ENCODE data around the gene HSD17B8.

The HSD17B8 gene

DNA sequence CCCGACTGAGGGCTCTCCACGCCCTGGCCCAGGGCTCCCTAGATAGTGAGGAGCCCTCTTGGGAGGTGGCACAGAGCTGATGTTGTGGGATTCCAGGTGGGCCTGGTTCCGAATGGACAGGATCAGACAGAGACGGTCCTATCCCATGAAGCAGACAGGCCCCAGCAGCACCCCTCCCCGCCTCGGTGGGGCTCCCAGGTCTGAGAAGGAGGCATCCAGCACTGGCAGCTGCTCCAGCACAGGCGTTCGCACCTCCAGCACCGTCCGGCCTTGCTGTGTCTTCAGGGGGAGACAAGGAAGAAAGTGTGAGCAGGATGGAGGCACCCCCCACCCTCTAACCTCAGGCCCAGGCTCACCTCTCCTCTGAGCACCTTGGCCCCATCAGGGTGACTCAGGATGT lies 40.9 kb upstream of the HSD17B8 start:
- DNase-seq (ENCODE audit: low read depth), result no peak
- TF ChIP-seq, protein P1, sequence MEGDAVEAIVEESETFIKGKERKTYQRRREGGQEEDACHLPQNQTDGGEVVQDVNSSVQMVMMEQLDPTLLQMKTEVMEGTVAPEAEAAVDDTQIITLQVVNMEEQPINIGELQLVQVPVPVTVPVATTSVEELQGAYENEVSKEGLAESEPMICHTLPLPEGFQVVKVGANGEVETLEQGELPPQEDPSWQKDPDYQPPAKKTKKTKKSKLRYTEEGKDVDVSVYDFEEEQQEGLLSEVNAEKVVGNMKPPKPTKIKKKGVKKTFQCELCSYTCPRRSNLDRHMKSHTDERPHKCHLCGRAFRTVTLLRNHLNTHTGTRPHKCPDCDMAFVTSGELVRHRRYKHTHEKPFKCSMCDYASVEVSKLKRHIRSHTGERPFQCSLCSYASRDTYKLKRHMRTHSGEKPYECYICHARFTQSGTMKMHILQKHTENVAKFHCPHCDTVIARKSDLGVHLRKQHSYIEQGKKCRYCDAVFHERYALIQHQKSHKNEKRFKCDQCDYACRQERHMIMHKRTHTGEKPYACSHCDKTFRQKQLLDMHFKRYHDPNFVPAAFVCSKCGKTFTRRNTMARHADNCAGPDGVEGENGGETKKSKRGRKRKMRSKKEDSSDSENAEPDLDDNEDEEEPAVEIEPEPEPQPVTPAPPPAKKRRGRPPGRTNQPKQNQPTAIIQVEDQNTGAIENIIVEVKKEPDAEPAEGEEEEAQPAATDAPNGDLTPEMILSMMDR (IDR thresholded peaks at IDR 0.05; ENCODE audit: low read length, missing control alignments), result no peak
- no peak overlapping the region for H3K4me3 ChIP-seq (replicated peaks; ENCODE audit: low read depth, low read length)

DNA sequence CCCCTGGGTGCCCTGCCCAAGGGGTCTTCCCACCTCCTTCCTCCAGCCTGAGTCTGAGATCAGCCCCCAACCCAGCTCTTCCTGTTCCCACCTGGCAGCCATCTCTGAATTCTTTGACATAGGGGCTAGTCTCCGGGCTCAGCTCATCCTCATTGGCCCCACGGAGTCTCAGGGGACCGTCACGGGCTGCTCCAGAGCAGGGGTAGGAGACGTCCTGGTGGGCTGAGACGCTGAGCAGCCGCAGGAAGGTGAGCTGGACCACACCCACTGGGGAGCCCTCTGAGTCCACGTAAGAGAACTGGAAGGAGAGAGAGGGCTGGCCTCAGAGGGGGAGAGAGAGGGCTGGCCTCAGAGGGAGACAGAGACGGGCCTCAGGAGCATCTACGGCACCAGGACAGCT lies 40.3 kb upstream of the HSD17B8 start:
- TF ChIP-seq, protein P1 (IDR thresholded peaks at IDR 0.05; ENCODE audit: low read length, missing control alignments), result no peak

DNA sequence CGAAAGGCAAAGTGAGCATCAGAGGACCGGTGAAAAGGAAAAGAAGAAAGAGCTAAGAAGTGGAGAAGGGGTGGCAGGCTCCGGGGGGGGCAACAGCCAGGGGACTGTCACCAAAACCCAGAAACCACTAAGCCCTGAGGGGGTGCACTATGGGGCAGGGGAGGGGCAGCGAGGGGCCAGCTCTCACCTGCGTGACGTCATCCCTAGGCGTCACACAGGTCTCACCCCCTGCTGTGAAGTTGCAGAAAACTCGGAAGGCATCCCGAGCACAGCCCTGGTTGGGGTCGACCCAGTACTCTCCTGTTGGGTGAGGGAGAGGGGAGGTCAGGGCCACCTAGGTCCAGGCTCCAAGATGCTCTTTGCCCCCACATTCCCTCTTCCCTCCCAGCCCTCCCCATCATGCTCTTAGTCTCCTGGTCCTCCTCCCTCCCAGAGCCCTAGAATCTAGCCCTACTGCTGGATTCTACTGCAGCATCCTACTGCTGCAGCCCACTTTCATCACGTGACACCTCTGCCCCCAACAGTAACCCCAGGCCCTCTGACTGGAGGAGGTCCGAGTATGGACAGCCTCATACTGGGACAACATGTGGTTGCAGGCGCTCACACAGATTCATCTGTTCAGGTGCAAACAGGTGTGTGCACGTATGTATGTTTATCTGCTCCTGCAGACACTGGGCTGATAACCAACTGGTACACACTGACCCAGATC lies 39.6 kb upstream of the HSD17B8 start:
- TF ChIP-seq, protein P1 (IDR thresholded peaks at IDR 0.05; ENCODE audit: low read length, missing control alignments), result no peak
- no peak for DNase-seq (ENCODE audit: low read depth)

More for the DNA sequence above, 40.3 kb upstream of the HSD17B8 start:
- DNase-seq (ENCODE audit: low read depth), result no peak
- no peak overlapping the region for H3K4me3 ChIP-seq (replicated peaks; ENCODE audit: low read depth, low read length)

DNA sequence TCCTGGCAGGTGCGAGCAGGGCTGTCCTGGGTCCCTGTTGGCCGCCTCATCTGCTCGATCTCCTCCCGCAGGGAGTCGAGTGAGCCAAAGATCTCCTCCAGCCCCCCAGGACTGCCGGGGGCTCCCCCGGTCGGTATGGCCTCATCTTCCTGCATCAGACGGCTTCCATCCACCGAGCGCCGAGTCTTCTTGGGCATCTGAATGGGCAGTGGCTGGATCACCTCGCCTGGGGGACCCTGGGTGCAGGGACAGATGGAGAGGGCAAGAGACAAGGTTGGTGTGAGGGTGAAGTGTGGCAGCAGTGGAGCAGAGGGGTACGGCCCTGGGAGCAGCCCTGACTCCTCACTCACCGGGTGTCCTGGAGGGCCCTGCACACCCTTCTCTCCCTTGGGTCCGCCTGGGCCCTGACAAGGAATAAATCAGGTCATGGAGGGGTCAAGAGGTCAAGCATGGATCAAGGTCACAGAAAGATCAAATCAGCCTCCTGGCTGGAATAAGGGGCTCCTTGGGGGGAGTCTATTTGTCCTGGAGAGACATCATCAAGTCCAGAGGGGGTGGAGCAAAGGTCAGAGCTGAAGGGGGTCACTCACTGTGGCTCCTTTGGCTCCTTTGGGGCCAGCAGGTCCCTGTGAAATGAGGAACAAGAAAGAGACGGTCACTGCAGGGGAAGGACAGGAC lies 38.7 kb upstream of the HSD17B8 start:
- no peak for DNase-seq (ENCODE audit: low read depth)
- no peak overlapping the region for H3K4me3 ChIP-seq (replicated peaks; ENCODE audit: low read depth, low read length)
- TF ChIP-seq, protein P1 (IDR thresholded peaks at IDR 0.05; ENCODE audit: low read length, missing control alignments), result no peak

More for the DNA sequence above, 39.6 kb upstream of the HSD17B8 start:
- H3K4me3 ChIP-seq (replicated peaks; ENCODE audit: low read depth, low read length), result no peak overlapping the region

DNA sequence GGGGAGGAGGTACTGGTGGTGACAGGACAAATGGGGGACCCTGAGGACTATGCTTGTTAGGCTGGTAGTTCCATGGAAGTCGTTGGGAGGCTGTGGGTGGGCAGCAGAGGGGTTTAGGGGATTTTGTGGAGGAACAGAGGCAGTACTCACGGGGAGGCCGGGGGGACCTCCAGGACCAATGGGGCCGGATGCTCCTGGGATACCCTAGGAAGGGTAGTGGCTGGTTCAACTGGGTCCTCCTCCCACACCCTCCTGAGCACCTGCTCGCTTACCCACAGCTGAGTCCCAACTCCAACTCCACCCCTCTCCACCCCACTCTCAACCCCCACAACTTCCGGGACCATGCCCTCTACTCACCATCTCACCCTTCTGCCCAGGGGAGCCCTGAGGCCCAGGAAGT lies 38.1 kb upstream of the HSD17B8 start:
- TF ChIP-seq, protein P1 (IDR thresholded peaks at IDR 0.05; ENCODE audit: low read length, missing control alignments), result no peak
- DNase-seq (ENCODE audit: low read depth), result no peak
- no peak overlapping the region for H3K4me3 ChIP-seq (replicated peaks; ENCODE audit: low read depth, low read length)

DNA sequence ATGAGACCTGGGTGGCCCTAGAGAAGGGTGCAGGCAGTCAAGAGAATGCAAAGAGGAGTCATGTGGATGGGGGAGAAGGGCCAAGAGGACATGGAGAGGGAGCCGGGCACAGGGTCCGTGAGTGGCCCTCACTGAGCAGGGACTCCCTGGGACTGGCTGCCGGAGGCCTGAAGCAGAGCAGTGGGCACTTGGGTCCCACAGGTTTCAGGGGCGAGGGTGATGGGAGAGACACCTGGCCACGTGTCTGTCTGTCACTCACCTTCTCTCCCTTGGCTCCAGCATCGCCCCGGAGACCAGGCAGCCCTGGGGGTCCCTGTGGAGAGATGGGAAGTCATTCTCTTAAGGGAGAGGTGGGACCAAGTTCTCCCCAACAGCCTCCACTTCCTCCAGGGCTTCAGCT lies 37.6 kb upstream of the HSD17B8 start:
- DNase-seq (ENCODE audit: low read depth), result no peak
- no peak overlapping the region for H3K4me3 ChIP-seq (replicated peaks; ENCODE audit: low read depth, low read length)
- TF ChIP-seq, protein P1 (IDR thresholded peaks at IDR 0.05; ENCODE audit: low read length, missing control alignments), result no peak
